Activated CD4-positive, CD25-positive, alpha-beta regulatory T cell (primary cell): Measurements from ENCODE around the gene SOAT2.
"Not testable (repeated sequence)": the region's sequence is repeated elsewhere in the genome, so short reads cannot be mapped to it uniquely, and the experiment has no call there.

ENCODE experiments used
- DNase-seq, 4 experiments: peaks; one replicate each; lab custom pipeline; 2025; lab: John Stamatoyannopoulos, UW

SOAT2 gene

GRCh38 chr12:53079226-53080117, 23.8 kb upstream of the SOAT2 start, which contains the start of gene SPRYD3:
Gene SPRYD3, minus strand, starts transcription at chr12:53079390. Its CDS starts 57 bp downstream, at chr12:53079333.
- DNase-seq: peak; percentile 90 to 94 (median 91)

- no peak for DNase-seq
Measured at GRCh38 chr12:53082637-53083175, 20.6 kb upstream of the SOAT2 start.

DNA sequence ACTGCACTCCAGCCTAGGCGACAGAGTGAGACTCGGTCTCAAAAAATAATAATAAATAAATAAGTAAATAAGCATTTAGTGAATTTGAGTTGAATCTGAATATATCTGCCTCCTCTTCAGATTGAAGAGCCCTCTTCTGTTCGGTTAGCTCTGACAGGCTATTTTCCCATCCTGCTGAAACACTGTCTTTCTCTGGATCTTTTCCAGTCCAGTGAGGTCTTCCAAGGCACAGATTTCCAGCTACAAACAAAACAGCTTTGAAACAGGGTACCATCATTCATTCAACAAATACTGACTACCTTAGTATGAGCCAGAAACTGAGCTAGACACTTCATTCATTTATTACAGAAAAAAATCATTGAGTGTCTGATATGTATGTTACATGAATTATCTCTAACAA, 16.9 kb upstream of the SOAT2 start:
- no peak for DNase-seq

DNA sequence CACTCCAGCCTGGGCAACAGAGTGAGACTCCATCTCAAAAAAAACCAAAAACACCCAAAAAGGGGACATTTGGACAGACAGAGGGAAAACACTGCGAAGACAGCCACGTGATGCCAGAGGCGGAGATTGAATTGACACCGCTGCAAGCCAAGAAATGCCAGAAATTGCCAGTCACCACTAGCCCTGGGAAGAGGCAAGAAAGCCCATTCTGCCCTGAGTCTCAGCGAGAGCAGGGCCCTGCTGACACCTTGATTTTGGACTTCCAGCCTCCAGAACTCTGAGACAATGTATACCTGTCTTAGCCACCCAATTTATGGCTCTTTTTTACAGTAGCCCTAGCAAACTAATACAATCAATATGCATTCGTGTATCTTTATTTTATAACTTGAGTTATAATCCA, 13.2 kb upstream of the SOAT2 start:
- no peak for DNase-seq

DNA sequence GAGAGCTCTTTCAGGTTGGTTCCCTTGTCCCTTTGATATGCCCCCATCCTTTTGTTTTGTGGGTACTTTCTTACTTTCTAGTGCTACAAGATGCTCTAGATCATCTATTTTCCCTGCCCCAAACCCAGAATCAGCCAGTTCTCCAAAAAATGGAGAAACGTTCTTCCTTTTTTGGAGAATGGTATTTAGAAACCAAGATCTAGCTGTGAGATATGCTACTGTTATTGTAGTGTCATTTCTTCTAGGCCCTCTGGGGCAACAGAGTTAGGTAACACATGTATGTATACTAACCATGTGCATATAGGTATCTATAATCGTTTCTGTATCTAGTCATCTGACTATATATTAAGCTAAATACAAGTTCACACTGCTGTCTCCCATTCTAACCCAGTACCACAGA, 12.7 kb upstream of the SOAT2 start:
- no peak for DNase-seq

DNA sequence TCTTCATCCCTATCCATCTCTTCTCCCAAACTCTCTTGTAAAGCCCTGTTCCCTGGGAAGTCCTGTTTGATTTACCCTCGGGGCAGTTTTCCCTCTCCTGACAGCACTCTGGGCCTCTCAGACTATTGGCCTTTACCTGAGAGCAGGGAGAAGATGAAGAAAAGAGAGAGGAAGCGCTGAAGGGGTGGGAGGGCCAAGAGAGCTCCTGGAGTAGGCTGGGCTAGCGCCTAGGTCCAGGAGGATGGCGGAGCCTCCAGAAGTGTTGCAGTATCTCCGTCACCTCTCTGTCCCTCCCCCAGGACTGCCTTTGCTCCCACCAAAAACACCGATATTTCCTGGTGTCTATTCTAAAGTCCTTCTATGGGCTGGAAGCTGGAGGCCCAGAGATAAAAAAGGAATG, 11.5 kb upstream of the SOAT2 start:
- no peak for DNase-seq

DNA sequence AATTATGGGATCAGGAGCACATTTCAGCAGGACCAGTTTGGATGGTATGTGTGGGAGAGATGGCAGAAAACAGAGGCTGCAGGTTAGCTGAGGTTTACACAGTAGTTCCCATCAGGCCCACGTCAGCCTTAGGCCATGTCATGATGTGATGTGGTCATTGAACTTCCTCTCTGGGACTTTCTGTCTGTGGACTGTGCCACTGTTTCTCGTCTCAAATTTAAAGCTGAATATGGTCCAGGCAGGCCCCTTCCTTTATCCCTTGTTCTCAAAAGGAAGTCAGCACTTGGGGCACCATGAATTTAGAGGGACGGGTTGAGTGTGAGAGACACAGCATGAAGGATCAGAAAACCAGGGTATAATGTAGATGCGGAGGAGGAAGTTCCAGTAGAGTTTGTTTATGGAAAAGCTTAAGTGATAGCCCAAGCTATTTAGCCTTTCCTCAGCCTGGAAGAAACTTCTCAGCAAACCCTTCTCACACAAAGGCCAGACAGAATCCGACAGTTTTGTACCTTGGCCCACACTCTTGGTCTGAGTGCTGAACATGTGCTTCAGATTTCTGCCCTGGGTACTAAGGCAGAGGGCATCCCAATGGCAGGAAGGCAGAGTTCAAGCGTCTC, 9.4 kb upstream of the SOAT2 start:
- no peak for DNase-seq

GRCh38 chr12:53094394-53094787, 8.9 kb upstream of the SOAT2 start:
- DNase-seq: no peak

GRCh38 chr12:53094796-53095595, 8.3 kb upstream of the SOAT2 start:
- DNase-seq: not testable (repeated sequence)

- not testable (repeated sequence) for DNase-seq
Measured at GRCh38 chr12:53095596-53095895, 7.7 kb upstream of the SOAT2 start.

GRCh38 chr12:53096089-53096741, 7.1 kb upstream of the SOAT2 start:
- DNase-seq: no peak

DNA sequence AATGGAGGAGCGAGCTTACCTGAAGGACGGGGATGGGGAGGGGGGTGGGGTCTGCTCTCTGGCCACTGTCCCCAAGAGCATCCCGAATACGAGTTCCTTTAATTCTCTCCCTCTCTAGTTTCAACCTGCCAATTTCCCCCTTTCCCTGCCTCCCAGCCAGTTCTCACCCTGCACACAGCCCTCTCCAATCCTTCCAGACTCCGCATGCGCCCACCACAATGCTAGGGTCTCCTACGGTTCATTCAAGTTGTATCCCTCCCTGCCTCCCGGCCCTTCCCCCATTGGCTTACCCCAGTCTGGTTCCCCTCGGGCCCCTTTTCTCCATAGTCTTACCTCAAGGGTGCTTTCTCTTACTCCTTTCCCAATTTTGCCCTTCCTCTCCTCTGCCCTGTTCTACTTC, 6.5 kb upstream of the SOAT2 start:
- no peak for DNase-seq

DNA sequence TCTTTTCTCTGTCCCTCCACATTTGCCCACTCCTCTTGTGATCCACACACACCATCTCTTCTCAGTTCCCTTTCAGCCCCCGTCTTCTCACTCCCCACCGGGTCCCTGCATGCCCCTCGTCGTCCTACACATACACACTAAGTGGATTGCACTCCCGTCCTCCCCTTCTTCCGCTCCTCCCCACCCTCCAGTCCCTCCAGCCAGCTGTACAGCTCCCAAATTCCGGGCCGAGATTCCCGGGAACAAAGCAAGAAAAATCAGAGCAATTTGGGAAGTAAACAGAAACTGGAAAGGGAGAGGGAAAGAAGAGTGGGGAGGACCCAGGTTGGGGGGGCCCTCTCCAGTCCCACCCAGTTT, 6.1 kb upstream of the SOAT2 start:
- no peak for DNase-seq

DNA sequence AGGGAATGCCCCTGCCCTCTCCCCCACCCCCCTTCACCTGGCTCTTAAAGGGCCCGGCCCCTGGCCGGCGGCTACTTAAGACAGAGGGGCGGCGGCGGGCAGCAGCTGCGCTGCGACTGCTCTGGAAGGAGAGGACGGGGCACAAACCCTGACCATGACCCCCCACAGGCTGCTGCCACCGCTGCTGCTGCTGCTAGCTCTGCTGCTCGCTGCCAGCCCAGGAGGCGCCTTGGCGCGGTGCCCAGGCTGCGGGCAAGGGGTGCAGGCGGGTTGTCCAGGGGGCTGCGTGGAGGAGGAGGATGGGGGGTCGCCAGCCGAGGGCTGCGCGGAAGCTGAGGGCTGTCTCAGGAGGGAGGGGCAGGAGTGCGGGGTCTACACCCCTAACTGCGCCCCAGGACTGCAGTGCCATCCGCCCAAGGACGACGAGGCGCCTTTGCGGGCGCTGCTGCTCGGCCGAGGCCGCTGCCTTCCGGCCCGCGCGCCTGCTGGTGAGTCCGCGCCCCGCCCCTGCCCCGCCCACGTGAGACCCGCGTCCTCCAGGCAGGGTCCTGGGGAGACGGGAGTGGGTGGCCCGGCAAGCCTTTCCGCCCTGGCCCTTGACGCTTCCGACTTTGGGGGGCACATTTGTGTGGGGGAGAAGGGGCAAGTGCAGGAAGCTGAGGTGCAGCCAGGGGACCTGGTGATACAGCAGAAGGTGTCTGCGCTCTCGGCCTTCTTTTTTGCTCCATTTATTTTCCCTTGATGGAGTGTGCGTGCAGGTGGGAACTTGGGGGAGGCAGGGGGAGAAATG, 5.5 kb upstream of the SOAT2 start, which contains the start of gene IGFBP6:
Gene IGFBP6, plus strand, starts transcription at position 104 of the 790 bp plus-strand sequence. Its CDS starts 51 bp downstream, at position 155.
- DNase-seq: peak; percentile 28 to 42 (median 38)

GRCh38 chr12:53098354-53098981, 4.8 kb upstream of the SOAT2 start:
- no peak for DNase-seq

DNA sequence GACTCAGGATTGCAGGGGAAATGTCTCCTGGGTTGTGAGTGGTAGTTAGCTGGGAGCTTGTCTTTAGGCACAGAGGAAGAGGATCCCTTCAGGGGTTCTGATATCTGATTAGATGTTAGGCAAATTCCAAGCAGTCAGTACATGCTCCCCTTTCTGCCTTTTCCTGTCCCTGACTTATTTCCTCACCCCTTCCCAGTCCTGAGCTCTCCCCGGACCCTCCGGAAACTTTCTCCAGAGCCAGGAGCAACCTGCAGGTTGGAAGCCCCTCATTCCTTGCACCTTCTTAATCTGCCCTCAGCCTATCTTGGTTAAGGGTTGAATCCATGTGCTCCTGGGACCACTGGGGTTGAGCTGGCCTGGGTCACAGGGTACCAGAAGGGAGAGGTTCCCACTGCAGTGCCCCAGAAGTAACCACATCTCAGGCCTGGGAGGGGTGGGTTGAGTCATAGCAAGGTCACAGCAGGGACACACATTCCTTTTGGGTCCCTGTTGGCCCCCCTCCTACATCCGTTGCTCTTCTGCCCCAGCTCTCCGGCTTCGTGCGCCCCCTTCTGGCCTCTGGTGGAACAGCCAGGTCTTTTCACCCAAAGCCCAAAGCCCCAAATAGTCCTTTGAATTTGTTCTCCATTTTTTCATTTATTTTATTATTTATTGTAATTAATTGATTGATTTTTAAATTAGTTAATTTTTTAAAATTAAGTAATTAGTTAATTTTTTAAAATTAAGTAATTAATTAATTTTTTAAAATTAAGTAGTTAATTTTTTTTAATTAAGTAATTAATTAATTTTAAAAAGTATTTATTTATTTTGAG, 4.0 kb upstream of the SOAT2 start:
- DNase-seq: peak; percentile 74 to 84 (median 76)

GRCh38 chr12:53100466-53101151, 2.7 kb upstream of the SOAT2 start:
- no peak for DNase-seq

GRCh38 chr12:53101266-53101665, 2.0 kb upstream of the SOAT2 start:
- no peak for DNase-seq
